Muscle of leg (tissue), 16 donors: ENCODE results near the gene TUBA3E. TPM values are rescaled to one million over a fixed set of nuclear protein-coding genes. Genes with fewer than 3 reads are reported as not detected.
"Not testable (repeated sequence)": the region's sequence is repeated elsewhere in the genome, so short reads cannot be mapped to it uniquely, and the experiment has no call there.

Source experiments
- DNase-seq: peaks from one replicate; pipeline ENCODE4 v3.0.0; 2013
- H3K27ac ChIP-seq: one replicate; pipeline ENCODE4 v1.5.1; 2013; ENCODE audit warnings: mild to moderate bottlenecking, low read length, control low read depth
- H3K27me3 ChIP-seq: one replicate; pipeline ENCODE4 v1.6.1; 2013; ENCODE audit warnings: low read length; ENCODE audit not compliant: control insufficient read depth, insufficient read depth
- H3K36me3 ChIP-seq: one replicate; pipeline ENCODE4 v1.6.1; 2013; ENCODE audit warnings: low read length; ENCODE audit not compliant: control insufficient read depth, insufficient read depth
- H3K4me1 ChIP-seq: one replicate; pipeline ENCODE4 v1.6.1; 2013; ENCODE audit warnings: low read length; ENCODE audit not compliant: control insufficient read depth, insufficient read depth
- H3K4me3 ChIP-seq: one replicate; pipeline ENCODE4 v1.5.1; 2013; ENCODE audit warnings: low read length, control low read depth
- H3K9me3 ChIP-seq: replicated peaks from 2 replicates; pipeline ENCODE4 v1.6.1; 2013; ENCODE audit warnings: low read depth, low read length; ENCODE audit not compliant: control insufficient read depth
- WGBS: methylation state at CpG from one replicate; pipeline ENCODE4 v1.1.5; 2013; ENCODE audit warnings: missing lambda C conversion rate; ENCODE audit not compliant: insufficient coverage; 5-methylcytosine and 5-hydroxymethylcytosine counted together
- long read RNA-seq, 11 donors: transcript quantifications; one replicate each; lab custom pipeline, GENCODE V29; 2026
- polyA plus RNA-seq, 8 donors: library from polyadenylated mRNA; unstranded; fragments of 120-200 nt; gene quantifications; one replicate each; pipeline versions ENCODE4 v1.2.1 to v1.2.3, GENCODE V29; 2013; ENCODE audit warnings: inconsistent platforms in 1 of 8, low replicate concordance in 1 of 8; ENCODE audit not compliant: insufficient read length in 8 of 8, insufficient read depth in 1 of 8
- total RNA-seq: library from RNA; stranded (reverse); fragments of 120-200 nt; gene quantifications from one replicate; pipeline ENCODE4 v1.2.4, GENCODE V29; 2013

The TUBA3E gene
- total RNA-seq (not detected), polyA plus RNA-seq (under 1 TPM in 3 of 8 donors, not detected in 5; 0.11 to 0.29 (median 0.19) TPM)
- long read RNA-seq, donor 1 = 0 reads
- long read RNA-seq, donor 2 = 0 reads
- long read RNA-seq, donor 3 = 0 reads
- long read RNA-seq, donor 4 = 0 reads
- long read RNA-seq, donor 5 = 0 reads
- long read RNA-seq, donor 6 = 0 reads
- long read RNA-seq, donor 7 = 0 reads
- long read RNA-seq, donor 8 = 0 reads
- long read RNA-seq, donor 9 = 0 reads
- long read RNA-seq, donor 10 = 0 reads
- long read RNA-seq, donor 11 = 0 reads

GRCh38 chr2:130198343-130198742, at the start of gene TUBA3E:
TUBA3E (minus strand) TSS chr2:130198439; CDS start chr2:130198360, 79 bp downstream.
- no peaks in the 10 kb centered on the region for H3K9me3 ChIP-seq
- H3K27ac ChIP-seq = no peak within 1 kb of the TSS
- WGBS = 95% methylated on average over 26 of the region's 26 CpGs
- no peaks in the 10 kb centered on the region for H3K4me1 ChIP-seq
- no peak within 1 kb of the TSS for H3K4me3 ChIP-seq
- H3K27me3 ChIP-seq = no peaks in the 10 kb centered on the region
- no peaks in the 10 kb centered on the region for H3K36me3 ChIP-seq
- DNase-seq = no peak

DNA sequence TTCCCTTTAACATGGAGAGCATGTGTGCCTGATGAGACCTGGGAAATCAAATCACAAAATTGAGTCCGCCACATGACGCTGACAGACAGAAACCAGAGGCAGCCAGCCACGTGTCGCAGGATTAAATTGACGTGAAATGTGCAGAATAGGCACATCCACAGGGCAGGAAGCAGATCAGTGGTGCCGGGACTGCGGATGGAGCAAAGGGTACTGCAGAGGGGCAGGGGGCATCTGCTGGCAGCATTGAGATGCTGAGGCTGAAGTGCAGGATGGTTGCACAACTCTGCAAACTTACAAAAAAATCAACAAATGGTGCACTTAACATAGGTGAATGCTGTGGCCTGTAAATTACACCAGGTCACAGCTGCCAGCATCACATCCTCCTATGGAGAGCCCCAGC, 48.2 kb upstream of the TUBA3E start:
- Histone ChIP-seq H3K27ac (no peak overlapping the region), H3K4me1 (no peaks in the 10 kb centered on the region), H3K27me3 (no peaks in the 10 kb centered on the region), H3K4me3 (no peak overlapping the region), H3K36me3 (no peaks in the 10 kb centered on the region), H3K9me3 (no peaks in the 10 kb centered on the region)
- no peak for DNase-seq
- WGBS = 33% methylated on average over 5 of the region's 7 CpGs

DNA sequence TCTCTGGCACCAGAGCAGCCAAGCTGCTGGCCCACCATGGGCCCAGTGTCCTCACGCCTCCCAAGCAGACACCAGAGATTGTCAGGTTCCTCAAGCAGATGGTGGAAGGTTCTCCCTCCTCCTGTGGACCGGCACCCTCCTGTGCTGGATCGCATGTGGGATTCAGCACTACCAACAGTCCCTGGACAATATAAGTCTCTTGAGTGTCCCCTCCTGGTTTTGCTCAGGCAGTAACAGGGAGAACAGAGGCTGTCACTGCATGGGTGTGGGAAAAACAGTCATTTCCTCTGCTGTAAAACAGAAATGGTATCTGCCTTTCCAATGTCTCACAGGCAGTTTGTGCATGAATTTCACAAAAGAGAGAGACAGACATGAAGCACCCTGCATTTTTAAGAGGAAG, 47.7 kb upstream of the TUBA3E start:
- 89% methylated on average over 1 of the region's 3 CpGs for WGBS
- H3K4me1 ChIP-seq = no peaks in the 10 kb centered on the region
- DNase-seq = no peak
- H3K27ac ChIP-seq = no peak overlapping the region
- H3K4me3 ChIP-seq = no peak overlapping the region
- H3K27me3 ChIP-seq = no peaks in the 10 kb centered on the region
- H3K36me3 ChIP-seq = no peaks in the 10 kb centered on the region
- no peaks in the 10 kb centered on the region for H3K9me3 ChIP-seq

DNA sequence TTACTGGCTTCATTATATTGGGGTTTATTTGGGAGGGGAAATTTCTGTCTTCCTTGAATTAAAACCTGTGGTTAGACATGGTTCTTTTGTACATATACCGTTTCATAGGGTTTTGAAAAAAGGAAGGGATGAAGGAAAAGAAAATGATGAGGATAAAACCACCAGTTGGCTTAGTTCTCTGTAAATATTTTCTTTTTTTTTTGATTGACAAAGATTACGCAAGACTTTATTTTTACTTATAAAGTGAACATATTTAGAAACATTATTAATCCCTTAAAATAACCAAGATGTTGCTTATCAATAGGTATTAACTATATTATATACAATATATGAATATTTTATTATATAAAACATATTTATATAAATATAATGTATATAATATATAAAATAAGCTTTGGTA, 45.1 kb upstream of the TUBA3E start:
- no peaks in the 10 kb centered on the region for H3K4me1 ChIP-seq
- DNase-seq = no peak
- H3K27me3 ChIP-seq = no peaks in the 10 kb centered on the region
- H3K4me3 ChIP-seq = no peak overlapping the region
- H3K9me3 ChIP-seq = no peaks in the 10 kb centered on the region
- no CpG with 5 or more reads among the region's 2 CpGs for WGBS
- no peak overlapping the region for H3K27ac ChIP-seq
- no peaks in the 10 kb centered on the region for H3K36me3 ChIP-seq

DNA sequence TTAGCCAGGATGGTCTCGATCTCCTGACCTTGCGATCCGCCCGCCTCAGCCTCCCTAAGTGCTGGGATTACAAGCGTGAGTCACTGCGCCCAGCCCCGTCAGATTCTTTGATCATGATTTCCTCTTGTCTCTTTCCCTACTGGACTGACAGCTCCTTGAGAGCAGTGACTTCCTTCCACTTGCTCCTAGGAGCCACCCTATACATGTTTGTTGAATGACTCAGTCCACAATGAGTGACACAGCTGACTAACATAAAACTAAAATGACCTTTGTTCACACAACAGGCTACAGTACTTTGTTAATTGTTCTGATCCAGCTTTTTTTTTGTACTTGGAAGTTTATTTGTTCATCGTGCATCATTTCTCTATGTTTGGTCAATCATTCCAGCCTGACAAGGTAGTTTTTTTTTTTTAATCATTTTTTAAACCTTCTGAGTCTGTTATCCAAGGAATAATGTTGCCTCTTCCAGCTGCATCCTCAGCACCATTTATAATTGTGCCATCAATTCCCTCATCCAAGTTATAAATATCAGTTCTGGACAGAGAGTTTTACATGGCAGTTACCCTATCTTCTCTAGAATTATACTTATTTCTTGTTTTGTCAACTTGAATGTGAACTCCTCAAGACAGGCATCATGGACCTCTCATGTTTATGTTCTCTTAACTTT, 42.9 kb upstream of the TUBA3E start:
- Histone ChIP-seq H3K27ac (no peak overlapping the region), H3K27me3 (no peaks in the 10 kb centered on the region), H3K36me3 (no peaks in the 10 kb centered on the region), H3K4me1 (no peaks in the 10 kb centered on the region), H3K9me3 (no peaks in the 10 kb centered on the region), H3K4me3 (no peak overlapping the region)
- WGBS = 79% methylated on average over 7 of the region's 8 CpGs
- no peak for DNase-seq

GRCh38 chr2:130239581-130239980, 41.3 kb upstream of the TUBA3E start:
- H3K4me1 ChIP-seq, H3K27ac ChIP-seq, H3K36me3 ChIP-seq, H3K9me3 ChIP-seq, H3K27me3 ChIP-seq, DNase-seq, H3K4me3 ChIP-seq: not testable (repeated sequence)
- WGBS = 76% methylated on average over 4 of the region's 6 CpGs

DNA sequence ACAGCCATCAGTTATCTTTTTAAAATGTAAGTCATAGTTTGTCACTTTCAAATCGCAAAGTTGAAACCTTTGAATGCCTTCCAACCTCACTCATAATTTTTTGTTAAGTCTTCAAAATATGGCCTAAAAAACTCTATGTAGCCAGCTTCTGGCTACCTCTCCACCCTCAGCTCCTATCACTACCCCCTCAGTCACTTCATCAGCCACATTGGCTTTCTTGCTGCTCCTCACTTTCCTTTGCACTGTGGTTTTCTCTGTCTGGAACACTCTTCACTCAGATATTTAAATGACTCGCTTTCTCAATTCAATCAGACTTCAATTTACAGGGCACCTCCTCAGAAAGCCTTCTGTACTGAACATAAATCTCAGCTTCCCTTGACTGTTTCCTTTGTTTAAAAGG, 34.8 kb upstream of the TUBA3E start:
- not testable (repeated sequence) for H3K27ac ChIP-seq, H3K9me3 ChIP-seq, H3K4me1 ChIP-seq, H3K36me3 ChIP-seq, H3K27me3 ChIP-seq, DNase-seq, H3K4me3 ChIP-seq
- WGBS = 75% methylated on average over 1 of the region's 2 CpGs

- Histone ChIP-seq H3K9me3 (no peaks in the 10 kb centered on the region), H3K27me3 (no peaks in the 10 kb centered on the region), H3K4me3 (no peak overlapping the region), H3K36me3 (no peaks in the 10 kb centered on the region), H3K4me1 (no peaks in the 10 kb centered on the region), H3K27ac (no peak overlapping the region)
- WGBS = 66% methylated on average over 7 of the region's 12 CpGs
- DNase-seq = no peak
Observed at GRCh38 chr2:130231656-130232055, 33.4 kb upstream of the TUBA3E start.

- H3K27ac ChIP-seq, H3K4me1 ChIP-seq, DNase-seq, H3K27me3 ChIP-seq, H3K9me3 ChIP-seq, H3K4me3 ChIP-seq, H3K36me3 ChIP-seq: not testable (repeated sequence)
- 94% methylated on average over 8 of the region's 15 CpGs for WGBS
Observed at GRCh38 chr2:130230907-130231306, 32.7 kb upstream of the TUBA3E start.

- WGBS = 95% methylated on average over 11 of the region's 18 CpGs
- not testable (repeated sequence) for H3K9me3 ChIP-seq, H3K4me3 ChIP-seq
Observed at GRCh38 chr2:130230376-130230775, 32.1 kb upstream of the TUBA3E start.

More at GRCh38 chr2:130230376-130230775, 32.1 kb upstream of the TUBA3E start:
- H3K4me1 ChIP-seq, H3K27me3 ChIP-seq, DNase-seq, H3K27ac ChIP-seq, H3K36me3 ChIP-seq: not testable (repeated sequence)
